GM12878 (cell line): Measurements from ENCODE around the gene LARP6. TPM values are rescaled to one million over a fixed set of nuclear protein-coding genes. Genes with fewer than 3 reads are reported as not detected.

Source experiments
- ATAC-seq: fragments of 200-7000 bp; cut with Tn5 transposase; 3 replicates; pipeline ENCODE4 v1.9.1; 2020; ENCODE audit warnings: mild to moderate bottlenecking, moderate library complexity
- BruUV-seq: library from RNA; stranded (reverse); fragments of 400-500 nt; replicated peaks from 2 replicates; lab custom pipeline; 2021; lab: Mats Ljungman, UMichigan
- CTCF ChIA-PET: fragments of 300-600 bp; sonication (Branson Sonifier 250); formaldehyde crosslinking; extraction: SDS; loops from one replicate; lab custom pipeline; 2021; ENCODE audit warnings: inconsistent platforms; lab: Yijun Ruan, JAX
- POLR2A ChIA-PET: fragments of 350-600 bp; formaldehyde crosslinking; extraction: SDS; loops from one replicate; lab custom pipeline; 2021; ENCODE audit warnings: inconsistent platforms; lab: Charles Lee
- RAD21 ChIA-PET: fragments of 300-600 bp; sonication (Branson Sonifier 250); formaldehyde crosslinking; loops from one replicate; lab custom pipeline; 2023; ENCODE audit warnings: antibody characterized with exemption; ENCODE audit not compliant: unreplicated experiment; lab: Charles Lee
- SMC1A ChIA-PET: fragments of 300-600 bp; sonication (Branson Sonifier 250); formaldehyde crosslinking; loops from one replicate; lab custom pipeline; 2023; ENCODE audit not compliant: unreplicated experiment, uncharacterized antibody; lab: Charles Lee
- DNase-seq: peaks from one replicate; pipeline ENCODE4 v3.0.0-alpha.2; 2011; ENCODE audit warnings: low read depth, low spot score
- FAIRE-seq: peaks from 3 replicates; lab custom pipeline; 2011; peaks lifted over from hg19 to GRCh38; lab: Jason Lieb, UNC
- H2AFZ ChIP-seq: 2 replicates; pipeline ENCODE4 v1.6.0; 2011; ENCODE audit warnings: low read depth, low read length, control low read depth; ENCODE audit not compliant: control insufficient read depth
- H3K27ac ChIP-seq: 2 replicates; pipeline ENCODE4 v1.5.1; 2011; ENCODE audit warnings: control low read depth; ENCODE audit not compliant: control insufficient read depth, insufficient read depth
- H3K27me3 ChIP-seq, 2 experiments: replicated peaks in 1 of 2; 2 replicates each; pipeline versions ENCODE4 v1.6.0 to v1.6.1; 2011; ENCODE audit warnings: low read length in 1 of 2; ENCODE audit not compliant: control insufficient read depth in 2 of 2, insufficient read depth in 2 of 2
- H3K36me3 ChIP-seq, 2 experiments: 2 replicates each; pipeline ENCODE4 v1.5.1; 2011; ENCODE audit warnings: low read length in 1 of 2; ENCODE audit not compliant: control insufficient read depth in 2 of 2, insufficient read depth in 2 of 2
- H3K4me1 ChIP-seq: 2 replicates; pipeline ENCODE4 v1.6.1; 2011; ENCODE audit warnings: mild to moderate bottlenecking, low read length, moderate library complexity, mixed read lengths; ENCODE audit not compliant: control insufficient read depth, insufficient read depth
- H3K4me2 ChIP-seq: 2 replicates; pipeline ENCODE4 v1.6.0; 2011; ENCODE audit warnings: control low read depth; ENCODE audit not compliant: control insufficient read depth, insufficient read depth
- H3K4me3 ChIP-seq: fragments of 200-600 bp; sonication (generic); 2 replicates; pipeline ENCODE4 v1.5.1; 2016
- H3K79me2 ChIP-seq: 2 replicates; pipeline ENCODE4 v1.6.0; 2011; ENCODE audit warnings: low read length; ENCODE audit not compliant: control insufficient read depth, insufficient read depth
- H3K9ac ChIP-seq: 2 replicates; pipeline ENCODE4 v1.8.0; 2011; ENCODE audit warnings: low read length, control low read depth, mixed read lengths; ENCODE audit not compliant: control insufficient read depth, insufficient read depth
- H3K9me3 ChIP-seq: replicated peaks from 3 replicates; pipeline ENCODE4 v1.5.1; 2011; ENCODE audit warnings: mild to moderate bottlenecking, low read length; ENCODE audit not compliant: control insufficient read depth, insufficient read depth
- H4K20me1 ChIP-seq: 2 replicates; pipeline ENCODE4 v1.6.0; 2011; ENCODE audit not compliant: control insufficient read depth, insufficient read depth
- CEBPB ChIP-seq, 2 experiments: fragments of 150-350 bp in 1 of 2; IDR thresholded peaks; 2 replicates each; pipeline ENCODE4 v1.6.1; 2012 to 2014; ENCODE audit warnings: low read depth in 2 of 2, low read length in 2 of 2, borderline replicate concordance in 1 of 2, inconsistent platforms in 1 of 2
- EED ChIP-seq: sonication (generic); IDR thresholded peaks from 2 replicates; pipeline ENCODE4 v1.6.1; 2016; ENCODE audit warnings: antibody characterized with exemption, low read depth
- HSF1 ChIP-seq: fragments of 150-350 bp; IDR thresholded peaks from 2 replicates; pipeline ENCODE4 v1.6.1; 2014; ENCODE audit warnings: mild to moderate bottlenecking, low read depth, low read length
- PBX3 ChIP-seq: IDR thresholded peaks from 2 replicates; pipeline ENCODE4 v1.6.1; 2011; ENCODE audit warnings: mild to moderate bottlenecking, low read depth, low read length, moderate library complexity; ENCODE audit not compliant: insufficient replicate concordance
- STAT1 ChIP-seq: fragments of 450-650 bp; conservative IDR thresholded peaks from 2 replicates; pipeline ENCODE4 v1.6.1; 2014; ENCODE audit warnings: antibody characterized with exemption, mild to moderate bottlenecking
- ZBTB40 ChIP-seq: fragments of 450-650 bp; IDR thresholded peaks from 2 replicates; pipeline ENCODE4 v1.6.1; 2016; ENCODE audit warnings: mild to moderate bottlenecking, moderate library complexity, borderline replicate concordance
- WGBS: methylation state at CpG from one replicate; pipeline ENCODE4 v1.1.6; 2016; ENCODE audit warnings: low lambda C conversion rate; ENCODE audit not compliant: insufficient replicate concordance, insufficient coverage; ENCODE audit errors: missing lambda C conversion rate; 5-methylcytosine and 5-hydroxymethylcytosine counted together
- in situ Hi-C: fragments of 300-500 bp; cut with MboI; formaldehyde crosslinking; loops from 9 replicates; pipeline ENCODE4 v1.14.3; 2018; ENCODE audit warnings: mixed read lengths
- intact Hi-C: fragments of 100-400 bp; cut with micrococcal nuclease; formaldehyde crosslinking; loops from one replicate; pipeline ENCODE4 v1.14.2; 2022; ENCODE audit not compliant: unreplicated experiment
- polyA plus RNA-seq, 11 experiments: library from polyadenylated mRNA; depleted of rRNA in 4 of 11; unstranded in 6 of 11; stranded (reverse) in 5 of 11; fragments of >200 nt; fragmentation: Nextera tagmentation in 4 of 11; fragmentation: Illumina TruSeq in 1 of 11; extraction: Ambion mirVana in 4 of 11; extraction: Trizol in 1 of 11; gene quantifications; 1 replicate in 1 of 11; 2 replicates in 10 of 11; pipeline versions ENCODE4 v1.2.1 to v1.2.3, GENCODE V29; 2011 to 2016; ENCODE audit warnings: inconsistent platforms in 2 of 11, missing spikeins in 2 of 11, low read depth in 1 of 11
- total RNA-seq, 4 experiments: library from RNA; depleted of rRNA in 3 of 4; stranded (reverse); fragments of >200 nt in 3 of 4; fragmentation: Illumina TruSeq in 1 of 4; extraction: Trizol in 1 of 4; gene quantifications; 2 replicates each; pipeline versions ENCODE4 v1.2.1 to v1.2.3, GENCODE V29; 2013 to 2021

LARP6 gene
- total and polyA plus RNA-seq, 10 of the 15 experiments (the other 5 are each of a cell fraction or from before 2014, with no cell fraction given), result 0.74 to 14.6 (median 3.9) TPM

GRCh38 chr15:70783041-70783440 lies 70.9 kb downstream of the LARP6 start:
- DNase-seq (no peak), FAIRE-seq (no peak), ATAC-seq (no peak)
- RAD21 ChIA-PET, result no interaction called here
- no peaks in the 10 kb centered on the region for H3K79me2 ChIP-seq
- no peaks in the 10 kb centered on the region for H4K20me1 ChIP-seq
- no peaks in the 10 kb centered on the region for H3K4me1 ChIP-seq
- H3K4me2 ChIP-seq, result no peak overlapping the region
- H3K9ac ChIP-seq, result no peak overlapping the region
- no TSS peak for BruUV-seq
- no peak overlapping the region for H3K4me3 ChIP-seq
- H2AFZ ChIP-seq, result no peak overlapping the region
- POLR2A ChIA-PET, result no interaction called here
- TF ChIP-seq ZBTB40, result no peak
- TF ChIP-seq HSF1, result no peak
- no peak for TF ChIP-seq EED
- no peak for TF ChIP-seq CEBPB (IDR thresholded peaks at IDR 0.05; ENCODE audit: borderline replicate concordance in 1 of 2, low read depth in 2 of 2, low read length in 2 of 2)
- no peak for TF ChIP-seq STAT1
- no peak for TF ChIP-seq PBX3
- WGBS, result 24% methylated on average over 2 of the region's 3 CpGs
- in situ Hi-C loops, result no loop called here
- H3K27ac ChIP-seq, result no peak overlapping the region
- no peaks in the 10 kb centered on the region; a peak in 1 of 4 replicates for H3K27me3 ChIP-seq
- H3K36me3 ChIP-seq, result no peaks in the 10 kb centered on the region
- no peaks in the 10 kb centered on the region for H3K9me3 ChIP-seq
- intact Hi-C loops, result no loop called here
- SMC1A ChIA-PET, result no interaction called here
- CTCF ChIA-PET, result no interaction called here
